ENCODE measurements around the gene PIH1D1.

PIH1D1 gene

DNA sequence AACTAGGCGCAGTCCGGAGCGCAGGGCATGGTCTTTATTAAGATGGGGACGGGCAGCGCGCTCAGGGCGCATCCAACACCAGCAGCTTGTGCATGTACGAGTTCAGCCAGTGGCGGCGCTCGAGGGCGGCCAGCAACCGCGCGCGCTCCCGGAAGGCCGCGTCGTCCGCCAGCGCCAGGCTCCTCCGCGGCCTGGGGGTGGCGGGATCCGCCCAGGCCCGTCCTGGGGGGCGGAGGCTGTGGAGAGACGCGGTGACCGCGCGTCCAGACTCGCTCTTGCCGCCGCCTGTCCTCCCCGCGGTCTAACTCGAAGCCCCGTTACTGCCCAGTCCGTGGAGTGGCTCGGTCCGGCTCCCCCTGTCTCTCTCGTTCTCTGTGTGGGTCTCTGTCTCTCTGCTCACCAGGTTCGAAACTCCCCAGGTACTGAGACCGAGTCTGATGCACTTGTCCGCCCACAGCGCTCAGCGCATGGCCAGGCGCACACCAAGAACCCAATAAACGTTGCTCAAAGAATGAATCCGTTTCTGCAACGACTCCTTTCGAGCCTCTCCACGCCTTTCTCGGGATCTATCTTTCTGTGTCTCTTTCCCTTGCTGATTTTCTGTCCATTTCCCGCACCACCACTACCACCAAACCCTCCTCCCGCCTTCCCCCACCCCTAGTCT lies 29.1 kb downstream of the PIH1D1 start:
- WGBS = 7% methylated on average over 58 of the region's 58 CpGs
- peak; percentile 33 for DNase-seq
- H2AFZ ChIP-seq (ENCODE audit: low read depth, low read length) = no peak overlapping the region

GRCh38 chr19:49421878-49422202 lies 29.8 kb downstream of the PIH1D1 start:
- Histone ChIP-seq H3K18ac (ENCODE audit: low read depth in 1 of 2, low read length in 2 of 2) (no peak overlapping the region), H3K9me3 (ENCODE audit: control insufficient read depth, low read length) (no peaks in the 10 kb centered on the region), H3K4me1 (ENCODE audit: control insufficient read depth, insufficient read depth, low read depth, low read length) (peaks cover 15% of the 10 kb centered on the region), H3K14ac (ENCODE audit: low read length in 2 of 2) (no peak overlapping the region), H3K79me1 (replicated peaks; ENCODE audit: low read length, poor library complexity, severe bottlenecking) (no peaks in the 10 kb centered on the region), H2BK5ac (ENCODE audit: low read depth, low read length, poor library complexity, severe bottlenecking) (no peak overlapping the region), H3K4me3 (ENCODE audit: insufficient read depth in 1 of 2, low read depth in 1 of 2, low read length in 2 of 2) (no peak overlapping the region), H3K27ac (ENCODE audit: low read length, poor library complexity, severe bottlenecking) (no peak overlapping the region), H2BK120ac (ENCODE audit: low read depth, low read length) (no peak overlapping the region), H2BK15ac (ENCODE audit: low read depth, poor library complexity, severe bottlenecking) (no peak overlapping the region), H3K4ac (ENCODE audit: low read depth in 1 of 2, low read length in 2 of 2) (no peak overlapping the region), H3K27me3 (ENCODE audit: control insufficient read depth in 1 of 2, insufficient read depth in 1 of 2, low read length in 2 of 2) (peaks cover 78 to 99% of the 10 kb centered on the region in 2 experiments), H3K36me3 (ENCODE audit: control insufficient read depth in 1 of 2, insufficient read depth in 2 of 2, low read depth in 1 of 2, low read length in 2 of 2) (no peaks in the 10 kb centered on the region), H2BK12ac (ENCODE audit: low read length in 2 of 2) (no peak overlapping the region), H4K91ac (ENCODE audit: low read length) (no peak overlapping the region), H3K4me2 (ENCODE audit: low read length, poor library complexity, severe bottlenecking) (no peak overlapping the region), H4K8ac (ENCODE audit: low read length) (no peak overlapping the region), H2AK5ac (ENCODE audit: low read length, severe bottlenecking) (no peak overlapping the region), H2AFZ (ENCODE audit: low read depth, low read length) (no peak overlapping the region), H3K23ac (ENCODE audit: low read length in 2 of 2) (no peak overlapping the region), H3K9ac (ENCODE audit: low read length) (no peak overlapping the region)
- no peak for DNase-seq
- WGBS = 54% methylated on average over 2 of the region's 3 CpGs

More for the DNA sequence above, 29.1 kb downstream of the PIH1D1 start:
- Histone ChIP-seq H3K14ac (ENCODE audit: low read length in 2 of 2) (no peak overlapping the region), H3K79me1 (replicated peaks; ENCODE audit: low read length, poor library complexity, severe bottlenecking) (no peaks in the 10 kb centered on the region), H3K23ac (ENCODE audit: low read length in 2 of 2) (no peak overlapping the region), H2AK5ac (ENCODE audit: low read length, severe bottlenecking) (no peak overlapping the region), H3K18ac (ENCODE audit: low read depth in 1 of 2, low read length in 2 of 2) (no peak overlapping the region), H3K4ac (ENCODE audit: low read depth in 1 of 2, low read length in 2 of 2) (no peak overlapping the region), H2BK120ac (ENCODE audit: low read depth, low read length) (no peak overlapping the region), H3K27me3 (ENCODE audit: control insufficient read depth in 1 of 2, insufficient read depth in 1 of 2, low read length in 2 of 2) (peaks cover 80 to 98% of the 10 kb centered on the region in 2 experiments), H2BK12ac (ENCODE audit: low read length in 2 of 2) (no peak overlapping the region), H3K36me3 (ENCODE audit: control insufficient read depth in 1 of 2, insufficient read depth in 2 of 2, low read depth in 1 of 2, low read length in 2 of 2) (no peaks in the 10 kb centered on the region), H2BK5ac (ENCODE audit: low read depth, low read length, poor library complexity, severe bottlenecking) (no peak overlapping the region), H4K8ac (ENCODE audit: low read length) (no peak overlapping the region), H3K4me2 (ENCODE audit: low read length, poor library complexity, severe bottlenecking) (peak overlapping the region; percentile 31), H3K9ac (ENCODE audit: low read length) (no peak overlapping the region), H2BK15ac (ENCODE audit: low read depth, poor library complexity, severe bottlenecking) (no peak overlapping the region), H3K9me3 (ENCODE audit: control insufficient read depth, low read length) (no peaks in the 10 kb centered on the region), H3K4me1 (ENCODE audit: control insufficient read depth, insufficient read depth, low read depth, low read length) (peaks cover 15% of the 10 kb centered on the region), H4K91ac (ENCODE audit: low read length) (no peak overlapping the region), H3K27ac (ENCODE audit: low read length, poor library complexity, severe bottlenecking) (no peak overlapping the region), H3K4me3 (ENCODE audit: insufficient read depth in 1 of 2, low read depth in 1 of 2, low read length in 2 of 2) (no peak overlapping the region)

DNA sequence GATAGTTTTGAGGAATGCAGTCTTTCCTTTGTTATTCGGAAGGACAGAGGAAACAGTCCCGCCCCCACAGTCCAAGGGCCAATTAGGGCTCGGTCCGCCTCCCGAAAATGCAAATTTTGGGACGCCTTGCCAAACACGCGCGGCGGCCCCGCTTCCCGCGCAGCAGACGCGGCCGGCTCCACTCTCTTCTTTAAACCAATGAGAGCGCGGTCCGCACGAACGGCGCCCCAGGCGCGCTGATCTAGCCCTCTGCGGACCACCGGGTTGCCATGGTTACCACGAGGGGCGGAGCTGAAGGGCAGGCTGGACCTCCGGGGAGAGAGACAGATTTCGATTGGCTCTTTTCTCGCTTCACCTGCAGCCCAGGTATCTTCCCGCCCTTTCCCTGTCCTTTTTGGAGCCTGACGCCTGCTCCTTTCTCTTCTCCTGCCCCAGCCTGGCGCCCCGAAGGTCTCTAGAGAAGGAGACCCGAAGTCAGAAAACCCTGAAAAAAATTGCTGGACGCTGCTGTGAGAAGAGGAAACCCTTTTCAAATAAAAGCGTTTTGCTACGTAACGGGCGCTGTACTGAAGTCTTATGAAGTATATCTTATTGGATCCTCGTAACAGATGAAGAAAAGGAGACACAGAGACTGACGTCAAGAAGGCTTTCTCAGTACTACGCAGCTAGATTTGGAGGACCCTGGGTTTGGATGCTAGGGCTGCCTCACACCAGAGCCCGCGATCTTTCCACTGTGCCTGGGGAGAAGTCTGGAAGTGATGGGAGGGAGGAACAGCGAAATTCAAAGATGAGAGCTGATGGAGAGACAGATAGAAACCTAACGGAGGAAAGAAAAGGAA lies 30.4 kb downstream of the PIH1D1 start:
- WGBS = 18% methylated on average over 48 of the region's 48 CpGs
- Histone ChIP-seq H3K4me3 (ENCODE audit: insufficient read depth in 1 of 2, low read depth in 1 of 2, low read length in 2 of 2) (peak overlapping the region; percentile 26 to 41), H3K4me2 (ENCODE audit: low read length, poor library complexity, severe bottlenecking) (peak overlapping the region; percentile 30), H3K4ac (ENCODE audit: low read depth in 1 of 2, low read length in 2 of 2) (no peak overlapping the region), H3K18ac (ENCODE audit: low read depth in 1 of 2, low read length in 2 of 2) (no peak overlapping the region), H3K36me3 (ENCODE audit: control insufficient read depth in 1 of 2, insufficient read depth in 2 of 2, low read depth in 1 of 2, low read length in 2 of 2) (no peaks in the 10 kb centered on the region), H2AFZ (ENCODE audit: low read depth, low read length) (no peak overlapping the region), H2BK15ac (ENCODE audit: low read depth, poor library complexity, severe bottlenecking) (no peak overlapping the region), H4K91ac (ENCODE audit: low read length) (no peak overlapping the region), H2BK12ac (ENCODE audit: low read length in 2 of 2) (no peak overlapping the region), H2AK5ac (ENCODE audit: low read length, severe bottlenecking) (no peak overlapping the region), H3K27ac (ENCODE audit: low read length, poor library complexity, severe bottlenecking) (no peak overlapping the region), H3K27me3 (ENCODE audit: control insufficient read depth in 1 of 2, insufficient read depth in 1 of 2, low read length in 2 of 2) (peaks cover 77 to 99% of the 10 kb centered on the region in 2 experiments), H4K8ac (ENCODE audit: low read length) (no peak overlapping the region), H3K4me1 (ENCODE audit: control insufficient read depth, insufficient read depth, low read depth, low read length) (peaks cover 15% of the 10 kb centered on the region), H2BK5ac (ENCODE audit: low read depth, low read length, poor library complexity, severe bottlenecking) (no peak overlapping the region), H2BK120ac (ENCODE audit: low read depth, low read length) (no peak overlapping the region), H3K9ac (ENCODE audit: low read length) (no peak overlapping the region), H3K79me1 (replicated peaks; ENCODE audit: low read length, poor library complexity, severe bottlenecking) (no peaks in the 10 kb centered on the region), H3K9me3 (ENCODE audit: control insufficient read depth, low read length) (no peaks in the 10 kb centered on the region), H3K14ac (ENCODE audit: low read length in 2 of 2) (no peak overlapping the region), H3K23ac (ENCODE audit: low read length in 2 of 2) (no peak overlapping the region)
- peak; percentile 24 for DNase-seq

- H4K91ac ChIP-seq (ENCODE audit: low read length) = no peak overlapping the region
- no peak overlapping the region for H2BK12ac ChIP-seq (ENCODE audit: low read length in 2 of 2)
- no peak overlapping the region for H2AK5ac ChIP-seq (ENCODE audit: low read length, severe bottlenecking)
- H3K4me2 ChIP-seq (ENCODE audit: low read length, poor library complexity, severe bottlenecking) = no peak overlapping the region
- H3K27ac ChIP-seq (ENCODE audit: low read length, poor library complexity, severe bottlenecking) = no peak overlapping the region
- 77% methylated on average over 2 of the region's 2 CpGs for WGBS
- no peak overlapping the region for H3K18ac ChIP-seq (ENCODE audit: low read depth in 1 of 2, low read length in 2 of 2)
- H3K4me1 ChIP-seq (ENCODE audit: control insufficient read depth, insufficient read depth, low read depth, low read length) = peaks cover 15% of the 10 kb centered on the region
- no peak overlapping the region for H2BK5ac ChIP-seq (ENCODE audit: low read depth, low read length, poor library complexity, severe bottlenecking)
- no peak overlapping the region for H4K8ac ChIP-seq (ENCODE audit: low read length)
- H3K4me3 ChIP-seq (ENCODE audit: insufficient read depth in 1 of 2, low read depth in 1 of 2, low read length in 2 of 2) = no peak overlapping the region
- H3K23ac ChIP-seq (ENCODE audit: low read length in 2 of 2) = peak overlapping the region in 1 of 2 experiments; percentile 27
- no peak overlapping the region for H3K4ac ChIP-seq (ENCODE audit: low read depth in 1 of 2, low read length in 2 of 2)
- H2BK15ac ChIP-seq (ENCODE audit: low read depth, poor library complexity, severe bottlenecking) = no peak overlapping the region
- no peak overlapping the region for H2BK120ac ChIP-seq (ENCODE audit: low read depth, low read length)
- no peak overlapping the region for H3K9ac ChIP-seq (ENCODE audit: low read length)
- H3K27me3 ChIP-seq (ENCODE audit: control insufficient read depth in 1 of 2, insufficient read depth in 1 of 2, low read length in 2 of 2) = peaks cover 66 to 97% of the 10 kb centered on the region in 2 experiments
- H3K79me1 ChIP-seq (replicated peaks; ENCODE audit: low read length, poor library complexity, severe bottlenecking) = no peaks in the 10 kb centered on the region
- H3K36me3 ChIP-seq (ENCODE audit: control insufficient read depth in 1 of 2, insufficient read depth in 2 of 2, low read depth in 1 of 2, low read length in 2 of 2) = no peaks in the 10 kb centered on the region
- H2AFZ ChIP-seq (ENCODE audit: low read depth, low read length) = no peak overlapping the region
- H3K14ac ChIP-seq (ENCODE audit: low read length in 2 of 2) = no peak overlapping the region
- DNase-seq = no peak
- H3K9me3 ChIP-seq (ENCODE audit: control insufficient read depth, low read length) = no peaks in the 10 kb centered on the region
Measured at GRCh38 chr19:49420227-49420626, 31.4 kb downstream of the PIH1D1 start.
